H9 (cell line): ENCODE results near the gene AXIN1. TPM values are rescaled to one million over a fixed set of nuclear protein-coding genes. Genes with fewer than 3 reads are reported as not detected.

Experiments
- DNase-seq: peaks from one replicate; pipeline ENCODE4 v3.0.0-alpha.2; 2017
- H2AFZ ChIP-seq: one replicate; pipeline ENCODE4 v1.6.1; 2013; ENCODE audit warnings: mild to moderate bottlenecking, low read length, control low read depth, moderate library complexity
- H2AK5ac ChIP-seq: 2 replicates; pipeline ENCODE4 v1.6.1; 2013; ENCODE audit warnings: low read length, control low read depth, mixed read lengths; ENCODE audit not compliant: insufficient read length
- H2BK120ac ChIP-seq: one replicate; pipeline ENCODE4 v1.6.1; 2013; ENCODE audit warnings: low read depth, mild to moderate bottlenecking, low read length, control low read depth, inconsistent platforms; ENCODE audit not compliant: poor library complexity, severe bottlenecking
- H2BK12ac ChIP-seq: 2 replicates; pipeline ENCODE4 v1.6.1; 2013; ENCODE audit warnings: low read length, control low read depth, mixed read lengths, low read depth; ENCODE audit not compliant: insufficient read length
- H2BK15ac ChIP-seq: 2 replicates; pipeline ENCODE4 v1.6.1; 2013; ENCODE audit warnings: low read depth, low read length, control low read depth
- H2BK20ac ChIP-seq: one replicate; pipeline ENCODE4 v1.6.1; 2013; ENCODE audit warnings: low read depth, mild to moderate bottlenecking, low read length, control low read depth, inconsistent platforms; ENCODE audit not compliant: poor library complexity, severe bottlenecking
- H2BK5ac ChIP-seq: 2 replicates; pipeline ENCODE4 v1.6.1; 2013; ENCODE audit warnings: low read length, control low read depth, mixed read lengths; ENCODE audit not compliant: insufficient read length
- H3K14ac ChIP-seq: 2 replicates; pipeline ENCODE4 v1.6.1; 2013; ENCODE audit warnings: low read length, control low read depth; ENCODE audit not compliant: insufficient read depth
- H3K18ac ChIP-seq: 2 replicates; pipeline ENCODE4 v1.6.1; 2013; ENCODE audit warnings: low read depth, mild to moderate bottlenecking, mixed read lengths, low read length, control low read depth; ENCODE audit not compliant: insufficient read length
- H3K23ac ChIP-seq: 2 replicates; pipeline ENCODE4 v1.6.1; 2013; ENCODE audit warnings: low read length, control low read depth, mixed read lengths, low read depth; ENCODE audit not compliant: insufficient read length
- H3K23me2 ChIP-seq: 2 replicates; pipeline ENCODE4 v1.6.1; 2013; ENCODE audit warnings: low read depth, mild to moderate bottlenecking, mixed read lengths, low read length, control low read depth; ENCODE audit not compliant: insufficient read length, poor library complexity, severe bottlenecking
- H3K27ac ChIP-seq: 2 replicates; pipeline ENCODE4 v1.5.1; 2013; ENCODE audit warnings: low read length, control low read depth, mixed read lengths, low read depth; ENCODE audit not compliant: insufficient read length
- H3K27me3 ChIP-seq: 2 replicates; pipeline ENCODE4 v1.6.1; 2013; ENCODE audit warnings: low read length, control low read depth, inconsistent platforms; ENCODE audit not compliant: insufficient read depth
- H3K4ac ChIP-seq: 2 replicates; pipeline ENCODE4 v1.6.1; 2013; ENCODE audit warnings: low read depth, mild to moderate bottlenecking, control low read depth, inconsistent platforms, low read length, moderate library complexity
- H3K4me1 ChIP-seq: 2 replicates; pipeline ENCODE4 v1.6.1; 2013; ENCODE audit warnings: low read length, control low read depth, inconsistent platforms; ENCODE audit not compliant: insufficient read depth
- H3K4me2 ChIP-seq: 2 replicates; pipeline ENCODE4 v1.6.1; 2013; ENCODE audit warnings: low read length, control low read depth, mixed read lengths; ENCODE audit not compliant: insufficient read length, insufficient read depth
- H3K56ac ChIP-seq: 2 replicates; pipeline ENCODE4 v1.6.1; 2013; ENCODE audit warnings: low read depth, mild to moderate bottlenecking, mixed read lengths, low read length, control low read depth; ENCODE audit not compliant: insufficient read length
- H3K79me1 ChIP-seq: 2 replicates; pipeline ENCODE4 v1.6.1; 2013; ENCODE audit warnings: low read depth, mild to moderate bottlenecking, moderate library complexity, low read length, control low read depth, inconsistent platforms; ENCODE audit not compliant: insufficient read depth, poor library complexity, severe bottlenecking
- H3K79me2 ChIP-seq: 2 replicates; pipeline ENCODE4 v1.6.1; 2013; ENCODE audit warnings: low read length, control low read depth, inconsistent platforms; ENCODE audit not compliant: insufficient read depth
- H3K9ac ChIP-seq: 2 replicates; pipeline ENCODE4 v1.6.1; 2013; ENCODE audit warnings: low read length, control low read depth, mixed read lengths; ENCODE audit not compliant: insufficient read length; ENCODE audit errors: extremely low read depth
- H3K9me3 ChIP-seq: one replicate; pipeline ENCODE4 v1.6.1; 2013; ENCODE audit warnings: low read depth, low read length, inconsistent platforms; ENCODE audit not compliant: control insufficient read depth
- H3T11ph ChIP-seq: one replicate; pipeline ENCODE4 v1.6.1; 2013; ENCODE audit warnings: mild to moderate bottlenecking, low read length, control low read depth, inconsistent platforms
- H4K20me1 ChIP-seq: one replicate; pipeline ENCODE4 v1.6.1; 2013; ENCODE audit not compliant: control insufficient read depth, insufficient read length, insufficient read depth
- H4K5ac ChIP-seq: 2 replicates; pipeline ENCODE4 v1.6.1; 2013; ENCODE audit warnings: low read depth, mild to moderate bottlenecking, mixed read lengths, low read length, control low read depth; ENCODE audit not compliant: insufficient read length
- H4K8ac ChIP-seq: replicated peaks from 2 replicates; pipeline ENCODE4 v1.6.1; 2013; ENCODE audit warnings: low read length, control low read depth, mixed read lengths, low read depth; ENCODE audit not compliant: insufficient read length
- H4K91ac ChIP-seq: 2 replicates; pipeline ENCODE4 v1.6.1; 2013; ENCODE audit warnings: low read depth, mild to moderate bottlenecking, moderate library complexity, mixed read lengths, low read length, control low read depth; ENCODE audit not compliant: insufficient read length
- H3K27ac Mint-ChIP-seq, 3 experiments: 2 replicates in 2 of 3; 3 replicates in 1 of 3; pipeline ENCODE4 v1.8.0; 2020 to 2021; ENCODE audit warnings: mixed read lengths in 3 of 3, mild to moderate bottlenecking in 1 of 3, moderate library complexity in 1 of 3
- H3K27me3 Mint-ChIP-seq: 2 replicates; pipeline ENCODE4 v1.8.0; 2021; ENCODE audit warnings: low read depth, mild to moderate bottlenecking, moderate library complexity, mixed read lengths
- H3K36me3 Mint-ChIP-seq, 3 experiments: 2 replicates in 2 of 3; 3 replicates in 1 of 3; pipeline ENCODE4 v1.8.0; 2020 to 2021; ENCODE audit warnings: low read depth in 3 of 3, mixed read lengths in 3 of 3; ENCODE audit not compliant: insufficient read depth in 1 of 3
- H3K4me1 Mint-ChIP-seq, 2 experiments: 2 replicates each; pipeline ENCODE4 v1.8.0; 2020; ENCODE audit warnings: mixed read lengths in 2 of 2
- H3K4me3 Mint-ChIP-seq, 2 experiments: 2 replicates in 1 of 2; 3 replicates in 1 of 2; pipeline ENCODE4 v1.8.0; 2020 to 2021; ENCODE audit warnings: mild to moderate bottlenecking in 2 of 2, mixed read lengths in 2 of 2, moderate library complexity in 1 of 2
- H3K9me3 Mint-ChIP-seq, 2 experiments: 2 replicates in 1 of 2; 3 replicates in 1 of 2; pipeline ENCODE4 v1.8.0; 2020; ENCODE audit warnings: mild to moderate bottlenecking in 2 of 2, mixed read lengths in 2 of 2, moderate library complexity in 1 of 2
- WGBS: extraction: QIAGEN DNeasy Blood & Tissue Kit; methylation state at CpG from one replicate; pipeline ENCODE4 v1.1.7; 2013; ENCODE audit warnings: missing lambda C conversion rate, low lambda C conversion rate, mixed read lengths; ENCODE audit not compliant: insufficient read length; ENCODE audit errors: extremely low coverage; 5-methylcytosine and 5-hydroxymethylcytosine counted together
- total RNA-seq: library from RNA; stranded (reverse); gene quantifications from 2 replicates; pipeline ENCODE4 v1.2.1, GENCODE V29; 2021
- TF ChIP-seq, protein P1 (sequence below): fragments of 200-600 bp; sonication (generic); conservative IDR thresholded peaks from 3 replicates; pipeline ENCODE4 v1.8.0; 2021; ENCODE audit warnings: antibody characterized with exemption, mild to moderate bottlenecking

AXIN1 gene
- total RNA-seq, 1 experiment from 2014 or later: 50.9 TPM

DNA sequence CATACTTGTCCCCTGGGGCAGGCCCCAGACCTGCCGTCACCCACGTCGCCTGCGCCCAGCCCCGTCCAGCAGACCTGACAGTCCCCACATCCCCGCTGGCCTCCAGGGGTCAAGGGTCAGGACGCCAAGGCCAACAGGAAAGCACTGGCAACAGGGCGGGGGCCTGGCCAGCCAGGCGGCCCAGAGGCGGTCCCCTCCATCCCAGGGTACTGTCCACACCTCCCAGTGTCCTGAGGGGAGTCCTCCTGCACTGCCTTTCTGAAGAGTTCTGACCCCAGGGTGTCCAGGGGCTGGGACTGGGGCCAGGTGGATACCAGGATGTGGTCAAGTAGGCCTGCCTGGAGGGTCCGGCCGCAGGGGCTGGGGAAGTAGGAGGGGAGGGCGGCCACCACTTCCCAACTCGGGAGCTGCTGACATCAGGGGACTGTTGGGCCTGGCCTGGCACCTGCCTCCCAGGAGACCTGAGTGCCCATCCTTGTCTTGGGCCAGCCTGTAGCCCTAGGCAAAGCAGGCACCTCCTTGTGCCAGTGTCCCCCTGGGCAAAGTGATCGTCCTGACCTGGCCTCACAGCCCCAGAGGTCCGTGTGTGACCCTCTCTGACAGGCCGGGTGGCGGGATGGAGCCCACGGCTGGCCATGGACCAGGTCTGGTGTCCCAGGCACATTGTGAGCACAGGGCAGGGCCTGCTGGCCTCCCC, 6.7 kb upstream of the AXIN1 start:
- H3K9me3 ChIP-seq: no peaks in the 10 kb centered on the region
- H2BK120ac ChIP-seq: no peak overlapping the region
- no peak overlapping the region for H3K18ac ChIP-seq
- no peak overlapping the region for H2AK5ac ChIP-seq
- H3K79me2 ChIP-seq: no peaks in the 10 kb centered on the region
- no peak overlapping the region for H3K27ac ChIP-seq
- TF ChIP-seq, protein P1, sequence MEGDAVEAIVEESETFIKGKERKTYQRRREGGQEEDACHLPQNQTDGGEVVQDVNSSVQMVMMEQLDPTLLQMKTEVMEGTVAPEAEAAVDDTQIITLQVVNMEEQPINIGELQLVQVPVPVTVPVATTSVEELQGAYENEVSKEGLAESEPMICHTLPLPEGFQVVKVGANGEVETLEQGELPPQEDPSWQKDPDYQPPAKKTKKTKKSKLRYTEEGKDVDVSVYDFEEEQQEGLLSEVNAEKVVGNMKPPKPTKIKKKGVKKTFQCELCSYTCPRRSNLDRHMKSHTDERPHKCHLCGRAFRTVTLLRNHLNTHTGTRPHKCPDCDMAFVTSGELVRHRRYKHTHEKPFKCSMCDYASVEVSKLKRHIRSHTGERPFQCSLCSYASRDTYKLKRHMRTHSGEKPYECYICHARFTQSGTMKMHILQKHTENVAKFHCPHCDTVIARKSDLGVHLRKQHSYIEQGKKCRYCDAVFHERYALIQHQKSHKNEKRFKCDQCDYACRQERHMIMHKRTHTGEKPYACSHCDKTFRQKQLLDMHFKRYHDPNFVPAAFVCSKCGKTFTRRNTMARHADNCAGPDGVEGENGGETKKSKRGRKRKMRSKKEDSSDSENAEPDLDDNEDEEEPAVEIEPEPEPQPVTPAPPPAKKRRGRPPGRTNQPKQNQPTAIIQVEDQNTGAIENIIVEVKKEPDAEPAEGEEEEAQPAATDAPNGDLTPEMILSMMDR: no peak
- no peak for DNase-seq
- no peak overlapping the region for H3K4ac ChIP-seq
- H2BK12ac ChIP-seq: no peak overlapping the region
- no peak overlapping the region for H2AFZ ChIP-seq
- WGBS: no CpG with 5 or more reads among the region's 19 CpGs
- no peak overlapping the region; the same call in 1 of the 2 replicates for H3K14ac ChIP-seq
- peaks cover 9% of the 10 kb centered on the region for H3K27me3 Mint-ChIP-seq
- peaks cover 4 to 14% of the 10 kb centered on the region in 2 experiments; a peak in 3 of 4 replicates for H3K4me1 Mint-ChIP-seq
- H3K56ac ChIP-seq: no peak overlapping the region
- no peak overlapping the region for H4K8ac ChIP-seq
- H3K4me3 Mint-ChIP-seq: no peak overlapping the region
- no peaks in the 10 kb centered on the region for H3K79me1 ChIP-seq
- H4K91ac ChIP-seq: no peak overlapping the region
- H3K4me1 ChIP-seq: no peaks in the 10 kb centered on the region
- no peak overlapping the region for H3K9ac ChIP-seq
- no peaks in the 10 kb centered on the region for H3K9me3 Mint-ChIP-seq
- no peak overlapping the region for H4K5ac ChIP-seq
- H3K27ac Mint-ChIP-seq: no peak overlapping the region
- H3K27me3 ChIP-seq: no peaks in the 10 kb centered on the region
- H2BK15ac ChIP-seq: no peak overlapping the region
- H3K23ac ChIP-seq: no peak overlapping the region
- H2BK5ac ChIP-seq: no peak overlapping the region
- no peaks in the 10 kb centered on the region for H3K36me3 Mint-ChIP-seq
- no peaks in the 10 kb centered on the region for H3K23me2 ChIP-seq
- no peak overlapping the region for H3T11ph ChIP-seq
- no peak overlapping the region for H3K4me2 ChIP-seq
- H4K20me1 ChIP-seq: no peaks in the 10 kb centered on the region
- no peak overlapping the region for H2BK20ac ChIP-seq
